Fibroblast of the conjunctiva (primary cell): ENCODE measurements around the gene ZNF697.
"Not testable (repeated sequence)": the region's sequence is repeated elsewhere in the genome, so short reads cannot be mapped to it uniquely, and the experiment has no call there.

ENCODE experiments used
- DNase-seq: peaks from one replicate; pipeline ENCODE4 v3.0.0-alpha.2; 2010; ENCODE audit warnings: low read depth

ZNF697 gene

GRCh38 chr1:119602789-119603188, 45.3 kb downstream of the ZNF697 start:
- not testable (repeated sequence) for DNase-seq

GRCh38 chr1:119602169-119602568, 45.9 kb downstream of the ZNF697 start:
- no peak for DNase-seq

- DNase-seq, result no peak
Observed at GRCh38 chr1:119600976-119601375, 47.1 kb downstream of the ZNF697 start.

- DNase-seq, result no peak
Observed at GRCh38 chr1:119600561-119600960, 47.5 kb downstream of the ZNF697 start.

GRCh38 chr1:119595606-119596005, 52.5 kb downstream of the ZNF697 start:
- DNase-seq, result no peak

GRCh38 chr1:119595168-119595567, 52.9 kb downstream of the ZNF697 start:
- DNase-seq, result no peak

GRCh38 chr1:119594376-119594775, 53.7 kb downstream of the ZNF697 start:
- no peak for DNase-seq

- DNase-seq, result no peak
Observed at GRCh38 chr1:119593805-119594204, 54.3 kb downstream of the ZNF697 start.

GRCh38 chr1:119590393-119590792, 57.7 kb downstream of the ZNF697 start:
- no peak for DNase-seq

GRCh38 chr1:119588621-119589020, 59.4 kb downstream of the ZNF697 start:
- DNase-seq, result no peak

- no peak for DNase-seq
Observed at GRCh38 chr1:119587341-119587740, 60.7 kb downstream of the ZNF697 start.

- not testable (repeated sequence) for DNase-seq
Observed at GRCh38 chr1:119585801-119586200, 62.3 kb downstream of the ZNF697 start.

- peak; percentile 23 for DNase-seq
Observed at GRCh38 chr1:119582801-119583200, 65.3 kb downstream of the ZNF697 start.

- DNase-seq, result not testable (repeated sequence)
Observed at GRCh38 chr1:119581076-119581475, 67.0 kb downstream of the ZNF697 start.

- DNase-seq, result no peak
Observed at GRCh38 chr1:119573886-119574285, 74.2 kb downstream of the ZNF697 start.

GRCh38 chr1:119569930-119570622, 78.0 kb downstream of the ZNF697 start:
- DNase-seq, result not testable (repeated sequence)
